Astrocyte (in vitro differentiated cells and primary cell): Measurements from ENCODE around the gene INAFM1.

Source experiments
- EZH2 ChIP-seq: IDR thresholded peaks from 2 replicates; pipeline ENCODE4 v1.6.1; 2012; ENCODE audit warnings: mild to moderate bottlenecking, low read length, inconsistent platforms; ENCODE audit not compliant: insufficient read depth
- TF ChIP-seq, protein P1 (sequence below): IDR thresholded peaks from 2 replicates; pipeline ENCODE4 v1.5.1; 2011; ENCODE audit warnings: low read depth, mild to moderate bottlenecking, inconsistent platforms, low read length, moderate library complexity; ENCODE audit not compliant: insufficient read depth

DNA sequence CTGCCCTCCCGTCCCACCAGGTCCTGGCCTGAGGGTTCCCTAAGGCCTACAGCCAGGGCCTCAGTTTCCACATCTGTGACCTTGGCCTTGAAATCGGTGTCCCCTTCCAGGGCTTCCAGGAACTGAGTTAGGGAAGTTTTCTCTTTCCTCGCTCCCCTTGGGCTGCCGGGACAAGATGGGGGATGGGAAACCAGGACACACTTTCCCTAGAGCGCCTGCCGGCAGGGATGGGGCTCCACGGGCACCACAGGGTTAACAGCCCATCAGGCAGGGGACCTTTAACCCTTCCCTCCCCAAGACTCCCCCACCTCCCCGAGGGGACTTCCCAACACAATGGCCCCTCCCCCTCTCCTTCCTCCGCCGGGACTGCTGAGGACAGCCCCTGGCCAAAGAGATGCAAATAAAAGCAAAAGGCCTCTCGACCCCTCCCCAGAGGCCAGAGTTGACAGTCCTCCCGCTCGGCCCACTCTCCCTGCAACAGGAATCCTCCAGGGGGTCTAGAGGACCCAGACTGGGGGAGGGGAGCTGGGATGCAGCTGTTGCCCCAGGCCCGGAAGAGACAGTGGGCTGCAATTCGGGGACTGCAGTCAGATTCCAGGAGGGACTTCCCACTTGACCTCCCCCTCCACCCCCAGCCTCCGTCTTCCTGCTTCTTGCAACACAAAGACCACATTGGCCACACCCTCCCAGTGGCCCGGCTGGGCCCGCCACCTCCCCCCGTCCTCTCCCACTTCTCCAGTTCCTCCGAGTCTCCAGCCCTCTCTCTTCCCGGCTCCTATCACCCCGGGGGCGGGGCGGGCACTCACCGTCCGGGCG lies 47.1 kb upstream of the INAFM1 start:
- TF ChIP-seq, protein P1, sequence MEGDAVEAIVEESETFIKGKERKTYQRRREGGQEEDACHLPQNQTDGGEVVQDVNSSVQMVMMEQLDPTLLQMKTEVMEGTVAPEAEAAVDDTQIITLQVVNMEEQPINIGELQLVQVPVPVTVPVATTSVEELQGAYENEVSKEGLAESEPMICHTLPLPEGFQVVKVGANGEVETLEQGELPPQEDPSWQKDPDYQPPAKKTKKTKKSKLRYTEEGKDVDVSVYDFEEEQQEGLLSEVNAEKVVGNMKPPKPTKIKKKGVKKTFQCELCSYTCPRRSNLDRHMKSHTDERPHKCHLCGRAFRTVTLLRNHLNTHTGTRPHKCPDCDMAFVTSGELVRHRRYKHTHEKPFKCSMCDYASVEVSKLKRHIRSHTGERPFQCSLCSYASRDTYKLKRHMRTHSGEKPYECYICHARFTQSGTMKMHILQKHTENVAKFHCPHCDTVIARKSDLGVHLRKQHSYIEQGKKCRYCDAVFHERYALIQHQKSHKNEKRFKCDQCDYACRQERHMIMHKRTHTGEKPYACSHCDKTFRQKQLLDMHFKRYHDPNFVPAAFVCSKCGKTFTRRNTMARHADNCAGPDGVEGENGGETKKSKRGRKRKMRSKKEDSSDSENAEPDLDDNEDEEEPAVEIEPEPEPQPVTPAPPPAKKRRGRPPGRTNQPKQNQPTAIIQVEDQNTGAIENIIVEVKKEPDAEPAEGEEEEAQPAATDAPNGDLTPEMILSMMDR: no peak
- no peak for TF ChIP-seq EZH2
